ENCODE data around the gene DMXL1. TPM values are rescaled to one million over a fixed set of nuclear protein-coding genes. Genes with fewer than 3 reads are reported as not detected.
"Not testable (repeated sequence)": the region's sequence is repeated elsewhere in the genome, so short reads cannot be mapped to it uniquely, and the experiment has no call there.

Gene DMXL1
- total RNA-seq, 1 experiment from 2014 or later, result 30.0 TPM

DNA sequence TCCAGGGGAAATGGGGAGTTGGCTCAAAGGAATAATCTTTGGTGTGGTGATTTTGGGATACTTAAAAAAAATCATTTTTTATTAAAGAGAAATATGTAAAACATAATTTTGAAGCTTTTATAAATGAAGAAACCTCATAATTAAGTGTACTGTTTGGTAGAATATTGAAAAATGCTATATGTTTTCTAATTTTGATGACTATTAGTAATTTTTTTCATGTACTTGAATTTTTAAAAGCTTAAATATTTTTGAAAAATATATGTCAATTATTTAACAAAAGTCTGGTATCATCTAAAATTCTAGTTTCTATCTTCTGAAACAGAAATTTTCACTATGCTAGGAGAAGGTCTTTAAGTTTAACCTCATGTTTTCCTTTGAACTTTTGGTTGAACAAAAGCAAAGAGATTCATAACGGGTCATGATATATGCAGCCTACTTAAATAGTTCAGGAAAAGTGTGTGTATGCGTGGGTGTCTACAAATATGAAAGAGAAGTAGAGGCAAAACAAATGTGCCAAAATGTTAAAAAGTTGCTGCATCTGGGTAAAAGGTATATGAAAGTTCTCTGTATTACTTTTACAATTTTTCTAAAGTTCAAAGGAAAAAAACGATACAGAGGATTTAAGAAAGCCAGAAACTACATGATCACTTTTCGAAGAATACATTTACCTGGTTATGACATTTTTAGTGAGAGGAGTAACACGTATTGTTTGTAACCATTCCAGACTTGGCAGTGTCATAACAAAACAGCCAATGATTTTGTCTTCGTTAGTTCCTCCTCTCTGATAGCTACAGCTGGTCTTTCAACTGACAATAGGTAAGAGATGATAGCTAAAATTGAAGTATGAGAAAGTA, 167.6 kb downstream of the DMXL1 start:
- Mint-ChIP-seq H3K4me1 (ENCODE audit: low read depth, unreplicated experiment) (no peaks in the 10 kb centered on the region), H3K27me3 (ENCODE audit: insufficient read depth, unreplicated experiment) (no peaks in the 10 kb centered on the region), H3K9me3 (ENCODE audit: unreplicated experiment) (no peaks in the 10 kb centered on the region), H3K4me3 (ENCODE audit: unreplicated experiment) (no peak overlapping the region), H3K27ac (ENCODE audit: unreplicated experiment) (no peak overlapping the region), H3K36me3 (ENCODE audit: insufficient read depth, unreplicated experiment) (no peaks in the 10 kb centered on the region)
- intact Hi-C loops (cut with micrococcal nuclease; ENCODE audit: unreplicated experiment), result no loop called here
- no peaks in the 10 kb centered on the region for H3K4me1 ChIP-seq
- no peak overlapping the region for H3K4me3 ChIP-seq (ENCODE audit: low read depth, low read length)
- H3K36me3 ChIP-seq (ENCODE audit: control insufficient read depth, insufficient read depth, low read length), result no peaks in the 10 kb centered on the region
- ChIA-PET POLR2A (no interaction called here), CTCF (no interaction called here)
- TF ChIP-seq CTCF (IDR thresholded peaks at IDR 0.05; ENCODE audit: insufficient read depth in 1 of 2, low read depth in 1 of 2, low read length in 1 of 2, severe bottlenecking in 1 of 2, unreplicated experiment in 1 of 2), result no peak
- no peaks in the 10 kb centered on the region for H3K27me3 ChIP-seq (replicated peaks; ENCODE audit: control insufficient read depth, insufficient read depth, low read length)
- no peaks in the 10 kb centered on the region for H3K9me3 ChIP-seq
- BruUV-seq (replicated peaks), result no TSS peak
- DNase-seq, result no peak

- no peak for DNase-seq
- Histone ChIP-seq H3K9me3 (no peaks in the 10 kb centered on the region), H3K4me3 (ENCODE audit: low read depth, low read length) (no peak overlapping the region), H3K4me1 (no peaks in the 10 kb centered on the region), H3K27me3 (replicated peaks; ENCODE audit: control insufficient read depth, insufficient read depth, low read length) (no peaks in the 10 kb centered on the region), H3K36me3 (ENCODE audit: control insufficient read depth, insufficient read depth, low read length) (no peaks in the 10 kb centered on the region)
- no peaks in the 10 kb centered on the region for H3K27me3 Mint-ChIP-seq (ENCODE audit: insufficient read depth, unreplicated experiment)
- H3K27ac Mint-ChIP-seq (ENCODE audit: unreplicated experiment), result no peak overlapping the region
- no peak overlapping the region for H3K4me3 Mint-ChIP-seq (ENCODE audit: unreplicated experiment)
- intact Hi-C loops (cut with micrococcal nuclease; ENCODE audit: unreplicated experiment), result no loop called here
- no peak for TF ChIP-seq CTCF (IDR thresholded peaks at IDR 0.05; ENCODE audit: insufficient read depth in 1 of 2, low read depth in 1 of 2, low read length in 1 of 2, severe bottlenecking in 1 of 2, unreplicated experiment in 1 of 2)
- no peaks in the 10 kb centered on the region for H3K4me1 Mint-ChIP-seq (ENCODE audit: low read depth, unreplicated experiment)
- BruUV-seq (replicated peaks), result no TSS peak
- H3K9me3 Mint-ChIP-seq (ENCODE audit: unreplicated experiment), result no peaks in the 10 kb centered on the region
- ChIA-PET POLR2A (no interaction called here), CTCF (no interaction called here)
- H3K36me3 Mint-ChIP-seq (ENCODE audit: insufficient read depth, unreplicated experiment), result no peaks in the 10 kb centered on the region
Observed at GRCh38 chr5:119239119-119239417, 168.2 kb downstream of the DMXL1 start.

- H3K27ac Mint-ChIP-seq (ENCODE audit: unreplicated experiment); H3K4me1 ChIP-seq; H3K4me3 ChIP-seq (ENCODE audit: low read depth, low read length); H3K36me3 Mint-ChIP-seq (ENCODE audit: insufficient read depth, unreplicated experiment); POLR2A ChIA-PET; H3K27me3 Mint-ChIP-seq (ENCODE audit: insufficient read depth, unreplicated experiment); intact Hi-C loops (cut with micrococcal nuclease; ENCODE audit: unreplicated experiment); H3K27me3 ChIP-seq (replicated peaks; ENCODE audit: control insufficient read depth, insufficient read depth, low read length); H3K36me3 ChIP-seq (ENCODE audit: control insufficient read depth, insufficient read depth, low read length); DNase-seq; H3K4me3 Mint-ChIP-seq (ENCODE audit: unreplicated experiment); CTCF ChIA-PET; H3K9me3 ChIP-seq; BruUV-seq (replicated peaks); H3K9me3 Mint-ChIP-seq (ENCODE audit: unreplicated experiment); H3K4me1 Mint-ChIP-seq (ENCODE audit: low read depth, unreplicated experiment): not testable (repeated sequence)
Observed at GRCh38 chr5:119239826-119240225, 168.9 kb downstream of the DMXL1 start.
